Osteocyte (in vitro differentiated cells): ENCODE measurements around the gene AKAP1. TPM values are rescaled to one million over a fixed set of nuclear protein-coding genes. Genes with fewer than 3 reads are reported as not detected.

Experiments used
- DNase-seq: peaks from one replicate; pipeline ENCODE4 v3.0.0; 2021; ENCODE audit warnings: mixed read lengths; ENCODE audit not compliant: unreplicated experiment; ENCODE audit errors: extremely low spot score
- H3K27ac Mint-ChIP-seq: one replicate; pipeline ENCODE4 v1.8.0; 2021; ENCODE audit warnings: mild to moderate bottlenecking, mixed read lengths; ENCODE audit not compliant: unreplicated experiment
- H3K27me3 Mint-ChIP-seq: one replicate; pipeline ENCODE4 v1.8.0; 2021; ENCODE audit warnings: mixed read lengths; ENCODE audit not compliant: unreplicated experiment
- H3K36me3 Mint-ChIP-seq: one replicate; pipeline ENCODE4 v1.8.0; 2021; ENCODE audit warnings: mixed read lengths; ENCODE audit not compliant: unreplicated experiment
- H3K4me1 Mint-ChIP-seq: one replicate; pipeline ENCODE4 v1.8.0; 2021; ENCODE audit warnings: mixed read lengths; ENCODE audit not compliant: unreplicated experiment
- H3K4me3 Mint-ChIP-seq: one replicate; pipeline ENCODE4 v1.8.0; 2021; ENCODE audit warnings: mild to moderate bottlenecking, moderate library complexity, mixed read lengths; ENCODE audit not compliant: unreplicated experiment
- H3K9me3 Mint-ChIP-seq: one replicate; pipeline ENCODE4 v1.8.0; 2021; ENCODE audit warnings: mixed read lengths; ENCODE audit not compliant: unreplicated experiment
- total RNA-seq: library from RNA; stranded (reverse); gene quantifications from 2 replicates; pipeline ENCODE4 v1.2.1, GENCODE V29; 2021
- TF ChIP-seq, protein P1 (sequence below): fragments of 200-600 bp; sonication (generic); IDR thresholded peaks from 2 replicates; pipeline ENCODE4 v1.5.0; 2021; ENCODE audit warnings: antibody characterized with exemption, mild to moderate bottlenecking, moderate library complexity

Gene AKAP1
- total RNA-seq, 1 donor from 2014 or later: 16.8 TPM

DNA sequence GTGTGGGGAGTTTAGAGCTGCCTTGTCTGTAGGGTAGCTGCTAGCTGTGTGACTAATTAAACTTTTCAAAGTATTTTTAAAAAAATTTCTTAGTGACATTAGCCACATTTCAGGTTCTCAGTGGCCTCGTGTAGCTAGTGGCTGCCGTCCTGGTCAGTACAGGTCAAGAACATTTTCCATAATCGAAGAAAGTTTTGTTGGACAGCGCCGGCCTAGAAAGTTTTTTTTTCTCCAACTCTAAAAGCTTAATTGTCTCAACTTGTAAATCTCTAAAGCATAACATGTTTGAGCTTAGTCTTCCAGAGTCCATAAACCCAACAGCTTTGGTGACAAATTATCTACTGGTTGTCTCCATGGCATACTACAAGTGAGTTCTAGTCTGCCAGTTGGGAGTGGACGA lies 4.3 kb downstream of the AKAP1 start:
- Mint-ChIP-seq H3K36me3 (no peaks in the 10 kb centered on the region), H3K27me3 (no peaks in the 10 kb centered on the region), H3K27ac (no peak overlapping the region), H3K4me1 (peaks cover 14% of the 10 kb centered on the region), H3K4me3 (no peak overlapping the region), H3K9me3 (no peaks in the 10 kb centered on the region)
- TF ChIP-seq, protein P1, sequence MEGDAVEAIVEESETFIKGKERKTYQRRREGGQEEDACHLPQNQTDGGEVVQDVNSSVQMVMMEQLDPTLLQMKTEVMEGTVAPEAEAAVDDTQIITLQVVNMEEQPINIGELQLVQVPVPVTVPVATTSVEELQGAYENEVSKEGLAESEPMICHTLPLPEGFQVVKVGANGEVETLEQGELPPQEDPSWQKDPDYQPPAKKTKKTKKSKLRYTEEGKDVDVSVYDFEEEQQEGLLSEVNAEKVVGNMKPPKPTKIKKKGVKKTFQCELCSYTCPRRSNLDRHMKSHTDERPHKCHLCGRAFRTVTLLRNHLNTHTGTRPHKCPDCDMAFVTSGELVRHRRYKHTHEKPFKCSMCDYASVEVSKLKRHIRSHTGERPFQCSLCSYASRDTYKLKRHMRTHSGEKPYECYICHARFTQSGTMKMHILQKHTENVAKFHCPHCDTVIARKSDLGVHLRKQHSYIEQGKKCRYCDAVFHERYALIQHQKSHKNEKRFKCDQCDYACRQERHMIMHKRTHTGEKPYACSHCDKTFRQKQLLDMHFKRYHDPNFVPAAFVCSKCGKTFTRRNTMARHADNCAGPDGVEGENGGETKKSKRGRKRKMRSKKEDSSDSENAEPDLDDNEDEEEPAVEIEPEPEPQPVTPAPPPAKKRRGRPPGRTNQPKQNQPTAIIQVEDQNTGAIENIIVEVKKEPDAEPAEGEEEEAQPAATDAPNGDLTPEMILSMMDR: no peak
- DNase-seq: no peak

DNA sequence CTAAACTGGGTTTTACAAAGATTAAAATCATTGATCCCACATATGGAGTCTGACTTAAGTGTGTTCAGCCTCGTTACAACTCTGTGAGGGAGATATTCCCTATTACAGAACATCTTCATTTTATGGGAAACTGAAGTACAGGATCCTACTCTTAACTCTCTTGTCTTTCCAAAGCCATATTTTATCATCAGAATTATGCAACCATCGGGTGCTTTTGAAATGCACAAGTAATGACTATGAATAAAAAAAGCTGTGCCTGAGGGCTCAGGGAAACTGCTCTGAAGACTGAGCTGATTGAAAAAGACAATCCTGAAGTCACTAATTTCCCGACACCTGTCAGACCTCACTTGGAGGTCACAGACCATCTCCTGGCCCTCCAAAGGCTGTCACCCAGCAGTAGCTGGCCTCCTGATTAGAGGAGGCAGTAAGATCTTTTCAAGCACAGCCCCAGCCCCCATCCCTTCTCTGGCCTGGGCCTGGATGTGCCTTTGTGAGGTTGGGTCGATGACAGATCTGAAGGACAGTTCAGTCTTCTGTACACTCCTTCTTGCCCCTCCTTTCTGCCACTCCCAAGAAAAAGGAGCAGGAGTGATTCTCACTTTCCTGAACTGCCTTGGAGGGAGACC lies 5.6 kb downstream of the AKAP1 start:
- TF ChIP-seq, protein P1: no peak
- peaks cover 14% of the 10 kb centered on the region for H3K4me1 Mint-ChIP-seq
- H3K27me3 Mint-ChIP-seq: no peaks in the 10 kb centered on the region
- H3K27ac Mint-ChIP-seq: no peak overlapping the region
- no peak for DNase-seq
- no peak overlapping the region for H3K4me3 Mint-ChIP-seq
- no peaks in the 10 kb centered on the region for H3K9me3 Mint-ChIP-seq
- no peaks in the 10 kb centered on the region for H3K36me3 Mint-ChIP-seq

DNA sequence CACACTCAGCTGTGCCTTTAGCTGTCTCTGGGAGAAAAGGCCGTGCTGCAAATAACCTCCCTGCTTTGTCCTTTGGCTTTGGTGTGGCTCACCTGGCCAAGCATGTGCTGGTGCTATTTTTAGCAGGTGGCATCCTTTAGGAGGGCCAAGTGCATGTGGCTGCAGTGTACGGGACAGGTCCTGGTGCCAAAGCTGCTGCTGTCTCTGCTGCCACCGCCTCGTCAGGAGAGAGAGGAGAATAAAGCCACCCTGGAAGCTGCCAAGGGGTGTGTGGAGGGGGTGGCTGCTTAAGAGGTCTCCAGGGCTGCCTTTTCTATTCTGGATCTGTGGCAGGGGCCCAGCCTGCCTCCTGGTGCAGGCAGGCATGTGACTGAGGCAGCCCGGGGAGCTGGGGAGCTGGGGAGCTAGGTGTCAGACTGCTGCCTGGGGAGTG lies 6.2 kb downstream of the AKAP1 start:
- H3K4me1 Mint-ChIP-seq: peaks cover 13% of the 10 kb centered on the region
- TF ChIP-seq, protein P1: no peak
- H3K27me3 Mint-ChIP-seq: no peaks in the 10 kb centered on the region
- H3K9me3 Mint-ChIP-seq: no peaks in the 10 kb centered on the region
- H3K27ac Mint-ChIP-seq: no peak overlapping the region
- H3K36me3 Mint-ChIP-seq: no peaks in the 10 kb centered on the region
- no peak for DNase-seq
- H3K4me3 Mint-ChIP-seq: no peak overlapping the region

DNA sequence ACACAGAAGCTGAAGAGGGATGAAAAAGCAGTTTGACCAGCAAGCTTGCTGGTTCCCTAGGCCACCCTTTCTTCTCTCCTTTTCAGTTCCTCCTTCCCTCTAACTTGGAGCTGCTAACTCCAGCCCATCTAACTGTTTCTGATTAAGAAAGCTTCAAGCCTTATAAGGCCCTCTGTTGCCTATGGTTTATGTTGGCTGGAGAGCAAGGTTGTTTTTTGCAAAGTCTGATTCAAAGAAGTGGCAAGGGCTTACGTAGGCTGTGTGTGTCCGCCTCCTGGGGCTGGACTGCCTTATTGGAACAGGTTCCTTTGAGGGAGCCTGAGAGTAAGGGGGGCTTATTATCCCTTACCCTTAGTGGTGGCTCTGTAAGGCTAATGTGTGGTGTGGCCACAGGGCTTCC lies 7.1 kb downstream of the AKAP1 start:
- Mint-ChIP-seq H3K4me3 (no peak overlapping the region), H3K4me1 (peaks cover 10% of the 10 kb centered on the region), H3K27me3 (no peaks in the 10 kb centered on the region), H3K27ac (no peak overlapping the region), H3K9me3 (no peaks in the 10 kb centered on the region), H3K36me3 (no peaks in the 10 kb centered on the region)
- TF ChIP-seq, protein P1: no peak
- no peak for DNase-seq

DNA sequence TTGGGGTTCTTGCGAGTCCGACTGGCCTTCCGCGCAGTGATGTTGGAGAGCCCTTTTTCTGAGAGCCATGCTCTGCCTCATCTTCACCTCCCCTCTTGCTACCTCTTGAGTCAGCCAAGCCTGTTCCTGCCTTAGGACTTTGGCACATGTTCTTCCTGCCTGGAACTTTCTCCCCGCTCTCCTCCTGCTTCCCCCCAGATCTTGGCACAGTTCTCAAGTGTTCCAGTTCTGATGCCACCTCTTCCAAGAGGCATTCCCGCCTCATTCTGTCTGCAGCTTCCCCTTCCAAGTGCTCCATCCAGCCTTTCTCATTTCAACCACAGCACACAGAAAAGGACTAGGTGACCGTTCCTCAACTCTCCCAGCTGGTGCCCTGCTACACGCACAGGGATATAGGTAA lies 7.7 kb downstream of the AKAP1 start:
- Mint-ChIP-seq H3K4me1 (peaks cover 13% of the 10 kb centered on the region), H3K4me3 (no peak overlapping the region), H3K9me3 (no peaks in the 10 kb centered on the region), H3K27ac (no peak overlapping the region), H3K27me3 (no peaks in the 10 kb centered on the region), H3K36me3 (no peaks in the 10 kb centered on the region)
- no peak for DNase-seq
- TF ChIP-seq, protein P1: no peak
